Panc1 (cell line): ENCODE results near the gene MSX1.

Experiments used
- TF ChIP-seq, protein P1 (sequence below): fragments of 450-650 bp; IDR thresholded peaks from 2 replicates; pipeline ENCODE4 v1.5.1; 2017; ENCODE audit warnings: mild to moderate bottlenecking
- TF ChIP-seq, protein P2 (sequence below), 2 experiments: IDR thresholded peaks; 2 replicates each; pipeline ENCODE4 v1.6.1; 2011 to 2012; ENCODE audit warnings: low read depth in 2 of 2, control low read depth in 1 of 2, low read length in 1 of 2, mild to moderate bottlenecking in 1 of 2, moderate library complexity in 1 of 2; ENCODE audit not compliant: insufficient read depth in 1 of 2

DNA sequence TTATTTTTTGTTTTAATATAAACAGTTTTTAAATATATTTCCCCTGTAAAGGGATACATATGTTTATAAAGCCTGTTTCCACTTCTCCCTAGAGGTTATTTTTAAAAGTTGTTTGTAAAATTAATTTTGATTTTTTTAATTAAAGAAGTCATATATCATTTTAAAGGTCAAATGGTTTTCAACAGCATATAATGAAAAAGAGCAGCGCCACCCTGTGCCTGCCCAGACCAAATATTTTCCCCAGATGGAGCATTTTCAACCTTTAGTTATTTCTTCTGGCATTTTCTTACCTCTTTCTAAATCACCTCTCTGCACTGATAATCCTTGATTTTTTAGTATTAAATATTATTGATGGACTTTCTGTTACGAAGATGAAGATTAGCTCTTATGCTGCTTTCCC, 21.0 kb downstream of the MSX1 start:
- TF ChIP-seq, protein P1, sequence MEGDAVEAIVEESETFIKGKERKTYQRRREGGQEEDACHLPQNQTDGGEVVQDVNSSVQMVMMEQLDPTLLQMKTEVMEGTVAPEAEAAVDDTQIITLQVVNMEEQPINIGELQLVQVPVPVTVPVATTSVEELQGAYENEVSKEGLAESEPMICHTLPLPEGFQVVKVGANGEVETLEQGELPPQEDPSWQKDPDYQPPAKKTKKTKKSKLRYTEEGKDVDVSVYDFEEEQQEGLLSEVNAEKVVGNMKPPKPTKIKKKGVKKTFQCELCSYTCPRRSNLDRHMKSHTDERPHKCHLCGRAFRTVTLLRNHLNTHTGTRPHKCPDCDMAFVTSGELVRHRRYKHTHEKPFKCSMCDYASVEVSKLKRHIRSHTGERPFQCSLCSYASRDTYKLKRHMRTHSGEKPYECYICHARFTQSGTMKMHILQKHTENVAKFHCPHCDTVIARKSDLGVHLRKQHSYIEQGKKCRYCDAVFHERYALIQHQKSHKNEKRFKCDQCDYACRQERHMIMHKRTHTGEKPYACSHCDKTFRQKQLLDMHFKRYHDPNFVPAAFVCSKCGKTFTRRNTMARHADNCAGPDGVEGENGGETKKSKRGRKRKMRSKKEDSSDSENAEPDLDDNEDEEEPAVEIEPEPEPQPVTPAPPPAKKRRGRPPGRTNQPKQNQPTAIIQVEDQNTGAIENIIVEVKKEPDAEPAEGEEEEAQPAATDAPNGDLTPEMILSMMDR: peak; percentile 62; the same call in 1 of the 2 replicates
- TF ChIP-seq, protein P2, sequence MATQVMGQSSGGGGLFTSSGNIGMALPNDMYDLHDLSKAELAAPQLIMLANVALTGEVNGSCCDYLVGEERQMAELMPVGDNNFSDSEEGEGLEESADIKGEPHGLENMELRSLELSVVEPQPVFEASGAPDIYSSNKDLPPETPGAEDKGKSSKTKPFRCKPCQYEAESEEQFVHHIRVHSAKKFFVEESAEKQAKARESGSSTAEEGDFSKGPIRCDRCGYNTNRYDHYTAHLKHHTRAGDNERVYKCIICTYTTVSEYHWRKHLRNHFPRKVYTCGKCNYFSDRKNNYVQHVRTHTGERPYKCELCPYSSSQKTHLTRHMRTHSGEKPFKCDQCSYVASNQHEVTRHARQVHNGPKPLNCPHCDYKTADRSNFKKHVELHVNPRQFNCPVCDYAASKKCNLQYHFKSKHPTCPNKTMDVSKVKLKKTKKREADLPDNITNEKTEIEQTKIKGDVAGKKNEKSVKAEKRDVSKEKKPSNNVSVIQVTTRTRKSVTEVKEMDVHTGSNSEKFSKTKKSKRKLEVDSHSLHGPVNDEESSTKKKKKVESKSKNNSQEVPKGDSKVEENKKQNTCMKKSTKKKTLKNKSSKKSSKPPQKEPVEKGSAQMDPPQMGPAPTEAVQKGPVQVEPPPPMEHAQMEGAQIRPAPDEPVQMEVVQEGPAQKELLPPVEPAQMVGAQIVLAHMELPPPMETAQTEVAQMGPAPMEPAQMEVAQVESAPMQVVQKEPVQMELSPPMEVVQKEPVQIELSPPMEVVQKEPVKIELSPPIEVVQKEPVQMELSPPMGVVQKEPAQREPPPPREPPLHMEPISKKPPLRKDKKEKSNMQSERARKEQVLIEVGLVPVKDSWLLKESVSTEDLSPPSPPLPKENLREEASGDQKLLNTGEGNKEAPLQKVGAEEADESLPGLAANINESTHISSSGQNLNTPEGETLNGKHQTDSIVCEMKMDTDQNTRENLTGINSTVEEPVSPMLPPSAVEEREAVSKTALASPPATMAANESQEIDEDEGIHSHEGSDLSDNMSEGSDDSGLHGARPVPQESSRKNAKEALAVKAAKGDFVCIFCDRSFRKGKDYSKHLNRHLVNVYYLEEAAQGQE (IDR thresholded peaks at IDR 0.05; ENCODE audit: insufficient read depth in 1 of 2, low read depth in 2 of 2, low read length in 1 of 2): no peak
